ENCODE data around the gene HECW1. TPM values are rescaled to one million over a fixed set of nuclear protein-coding genes. Genes with fewer than 3 reads are reported as not detected.
"Not testable (repeated sequence)": the region's sequence is repeated elsewhere in the genome, so short reads cannot be mapped to it uniquely, and the experiment has no call there.

The HECW1 gene
- total and polyA plus RNA-seq, 2 of the 13 experiments (the other 11 are each of a cell fraction or from before 2014, with no cell fraction given) = not detected

GRCh38 chr7:43217055-43217454 lies 104.6 kb downstream of the HECW1 start:
- CTCF ChIA-PET (ENCODE audit: low intra/inter-chr PET ratio, low total read pairs) = no interaction called here
- no peak overlapping the region for H2AFZ ChIP-seq (ENCODE audit: low read length)
- H3K79me2 ChIP-seq (ENCODE audit: insufficient read depth, low read length) = no peaks in the 10 kb centered on the region
- no peaks in the 10 kb centered on the region for H4K20me1 ChIP-seq (ENCODE audit: insufficient read depth, low read length)
- H3K4me2 ChIP-seq (ENCODE audit: low read depth, low read length) = no peak overlapping the region
- 0 out of 5 replicates have a peak, but pooled peaks cover 0 to 3% of the 10 kb centered on the region in 2 experiments for H3K27me3 ChIP-seq (ENCODE audit: control insufficient read depth in 1 of 2, insufficient read depth in 2 of 2, low read length in 2 of 2)
- DNase-seq (ENCODE audit: low spot score) (no peak), FAIRE-seq (no peak), ATAC-seq (no peak)
- no TSS peak for BruUV-seq (replicated peaks)
- in situ Hi-C loops (cut with HindIII; ENCODE audit: extremely low pct_ligation_motif_present, low pct_unique_long_range_greater_than_20kb) = no loop called here
- no peaks in the 10 kb centered on the region for H3K9me3 ChIP-seq (ENCODE audit: low read length)
- POLR2A ChIA-PET = no interaction called here
- no peak overlapping the region for H3K9ac ChIP-seq (ENCODE audit: insufficient read depth, low read depth, low read length)
- WGBS (ENCODE audit: low lambda C conversion rate) = 0% methylated on average over 2 of the region's 2 CpGs
- no peaks in the 10 kb centered on the region for H3K4me1 ChIP-seq (ENCODE audit: insufficient read depth, low read length)
- H3K36me3 ChIP-seq (replicated peaks in 1 of 2; ENCODE audit: control insufficient read depth in 1 of 2, insufficient read depth in 2 of 2, low read length in 2 of 2) = no peaks in the 10 kb centered on the region
- no peak overlapping the region for H3K4me3 ChIP-seq (replicated peaks in 1 of 3; ENCODE audit: insufficient read depth in 1 of 3, low read depth in 2 of 3, low read length in 3 of 3)
- H3K27ac ChIP-seq (ENCODE audit: extremely low read length, insufficient read depth, low read length) = no peak overlapping the region
- TF ChIP-seq MZF1 (CRISPR knock-in tag; IDR thresholded peaks at IDR 0.05; ENCODE audit: borderline replicate concordance) (no peak), MAFF (IDR thresholded peaks at IDR 0.05; ENCODE audit: low read depth, low read length) (peak; percentile 49), HDAC2 (CRISPR knock-in tag; IDR thresholded peaks at IDR 0.05) (no peak), MAFK (conservative IDR thresholded peaks at IDR 0.05 in 1 of 2, IDR thresholded peaks at IDR 0.05 in 1 of 2; ENCODE audit: low read length in 2 of 2) (peak; percentile 52 to 74)
- intact Hi-C loops (cut with micrococcal nuclease; ENCODE audit: unreplicated experiment) = no loop called here

GRCh38 chr7:43218901-43219300 lies 106.5 kb downstream of the HECW1 start:
- H3K79me2 ChIP-seq (ENCODE audit: insufficient read depth, low read length); FAIRE-seq; H3K27me3 ChIP-seq (ENCODE audit: control insufficient read depth in 1 of 2, insufficient read depth in 2 of 2, low read length in 2 of 2); H3K36me3 ChIP-seq (replicated peaks in 1 of 2; ENCODE audit: control insufficient read depth in 1 of 2, insufficient read depth in 2 of 2, low read length in 2 of 2); H3K9me3 ChIP-seq (ENCODE audit: low read length); POLR2A ChIA-PET; H2AFZ ChIP-seq (ENCODE audit: low read length); H3K27ac ChIP-seq (ENCODE audit: extremely low read length, insufficient read depth, low read length); H4K20me1 ChIP-seq (ENCODE audit: insufficient read depth, low read length); H3K4me1 ChIP-seq (ENCODE audit: insufficient read depth, low read length); CTCF ChIA-PET (ENCODE audit: low intra/inter-chr PET ratio, low total read pairs); H3K9ac ChIP-seq (ENCODE audit: insufficient read depth, low read depth, low read length); intact Hi-C loops (cut with micrococcal nuclease; ENCODE audit: unreplicated experiment); H3K4me2 ChIP-seq (ENCODE audit: low read depth, low read length); ATAC-seq; BruUV-seq (replicated peaks); DNase-seq (ENCODE audit: low spot score); H3K4me3 ChIP-seq (replicated peaks in 1 of 3; ENCODE audit: insufficient read depth in 1 of 3, low read depth in 2 of 3, low read length in 3 of 3); in situ Hi-C loops (cut with HindIII; ENCODE audit: extremely low pct_ligation_motif_present, low pct_unique_long_range_greater_than_20kb): not testable (repeated sequence)
- 8% methylated on average over 4 of the region's 4 CpGs for WGBS (ENCODE audit: low lambda C conversion rate)

Data from HepG2 (cell line).